SK-N-DZ (cell line): ENCODE data around the gene CFLAR.

ENCODE experiments used
- DNase-seq: peaks from one replicate; pipeline ENCODE4 v3.0.0-alpha.2; 2015; ENCODE audit warnings: low spot score
- small RNA-seq, 2 experiments: library from RNA; depleted of rRNA; stranded (forward); fragments of <200 nt; gene quantifications; one replicate each; pipeline ENCODE3, GENCODE V24; 2014

Gene CFLAR

GRCh38 chr2:201216918-201217317 is 101.0 kb downstream of the CFLAR start:
- no peak for DNase-seq

GRCh38 chr2:201218780-201219179 is 102.8 kb downstream of the CFLAR start:
- DNase-seq, result no peak

- DNase-seq, result no peak
Measured at GRCh38 chr2:201219328-201220096, 103.5 kb downstream of the CFLAR start.

GRCh38 chr2:201220102-201220570 is 104.2 kb downstream of the CFLAR start:
- DNase-seq, result no peak

GRCh38 chr2:201223089-201224073 is 107.4 kb downstream of the CFLAR start:
- DNase-seq, result no peak

Small RNA genes lying within 50 kb of the gene (small RNA-seq; reads per million reads assigned to genes)
- gene AC007283.2 (0 to 0.04 reads per million in 2 experiments), gene MTND4LP13 (0 reads per million in 2 experiments), gene RNU6-1206P (0 reads per million in 2 experiments), gene RNU7-45P (0 reads per million in 2 experiments)
